Renal pelvis (tissue), 4 donors: ENCODE results near the gene CCNL1. TPM values are rescaled to one million over a fixed set of nuclear protein-coding genes. Genes with fewer than 3 reads are reported as not detected.
A peak's percentile ranks its signal among the peaks of the same experiment; 100 is the strongest.
"Not testable (repeated sequence)": the region's sequence is repeated elsewhere in the genome, so short reads cannot be mapped to it uniquely, and the experiment has no call there.

Experiments
- DNase-seq: peaks from one replicate; pipeline ENCODE4 v3.0.0-alpha.2; 2013
- polyA plus RNA-seq, 3 donors: library from polyadenylated mRNA; unstranded; fragments of 120-200 nt; gene quantifications; one replicate each; pipeline ENCODE4 v1.2.1, GENCODE V29; 2013; ENCODE audit not compliant: insufficient read length in 3 of 3

CCNL1 gene
- polyA plus RNA-seq, 3 donors: 138 to 169 (median 168) TPM

- DNase-seq: peak; percentile 99
Measured at GRCh38 chr3:157174649-157175498, 14.9 kb upstream of the CCNL1 start.

DNA sequence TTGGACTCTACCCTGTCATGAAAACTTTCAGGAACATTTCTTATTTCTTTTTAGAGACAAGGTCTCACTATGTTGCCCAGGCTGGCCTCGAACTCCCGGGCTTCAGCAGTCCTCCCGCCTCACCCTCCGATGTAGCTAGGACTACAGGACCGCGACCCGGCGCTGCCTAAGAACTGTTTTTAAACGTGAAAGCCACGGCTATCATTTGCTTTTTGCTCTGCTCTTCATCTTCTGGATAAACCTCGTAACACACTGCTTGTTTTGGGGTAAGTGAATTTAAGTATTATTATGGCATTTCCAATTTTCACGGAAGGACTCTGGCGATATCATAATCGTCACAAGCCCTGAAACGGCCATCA, 14.3 kb upstream of the CCNL1 start:
- DNase-seq: no peak

GRCh38 chr3:157173343-157173742, 13.4 kb upstream of the CCNL1 start:
- not testable (repeated sequence) for DNase-seq

DNA sequence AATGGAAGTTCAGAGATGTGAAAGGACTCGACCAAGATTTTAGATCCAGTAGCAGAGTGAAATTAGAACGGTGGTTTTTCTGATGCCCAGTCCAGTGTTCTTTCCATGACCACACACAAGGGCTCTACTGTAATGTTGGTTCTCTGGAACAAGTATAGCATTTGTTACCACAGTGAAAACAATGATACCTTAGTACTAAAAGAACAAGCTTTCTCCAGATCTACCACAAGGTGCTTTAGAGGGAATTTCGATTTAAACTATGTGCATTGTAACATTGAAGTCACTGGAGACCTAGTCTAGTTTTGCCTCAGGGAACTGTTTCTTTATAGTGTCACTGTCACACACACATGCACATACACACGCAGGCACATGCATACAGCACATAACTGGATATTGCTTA, 12.8 kb upstream of the CCNL1 start:
- DNase-seq: no peak

- DNase-seq: no peak
Measured at GRCh38 chr3:157170861-157171260, 10.9 kb upstream of the CCNL1 start.

DNA sequence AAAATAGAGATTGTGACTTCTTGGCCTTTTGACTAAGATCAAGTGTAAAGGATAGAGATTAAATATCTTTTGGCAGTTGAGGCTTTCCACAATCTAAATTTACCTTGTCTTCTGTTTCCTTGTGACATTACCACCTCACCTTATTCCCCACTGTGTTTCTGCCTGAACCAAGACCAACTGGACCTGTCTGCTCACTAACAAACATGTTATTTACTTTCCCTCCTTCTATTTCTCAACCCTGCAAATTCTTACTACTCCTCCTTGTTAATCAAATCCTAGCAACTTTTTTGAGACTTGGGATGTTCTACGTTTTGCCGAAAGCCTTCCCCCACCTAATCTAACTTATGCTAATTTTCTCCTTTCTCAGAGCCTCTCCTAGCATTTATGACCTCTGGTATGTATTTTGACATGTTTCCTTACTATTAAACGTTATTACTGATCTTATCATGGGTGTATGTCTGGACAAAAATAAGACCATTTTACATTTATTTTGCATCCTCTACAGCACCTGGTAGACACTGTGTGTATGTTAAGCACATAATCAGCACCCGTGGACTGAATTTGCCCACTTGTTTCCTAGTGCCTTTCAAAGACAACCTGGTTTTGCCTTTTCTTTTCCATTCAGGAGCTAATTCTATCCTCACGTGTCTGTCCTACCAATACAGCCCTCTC, 7.6 kb upstream of the CCNL1 start:
- DNase-seq: no peak

- no peak for DNase-seq
Measured at GRCh38 chr3:157166561-157166960, 6.6 kb upstream of the CCNL1 start.

- no peak for DNase-seq
Measured at GRCh38 chr3:157166115-157166514, 6.2 kb upstream of the CCNL1 start.

DNA sequence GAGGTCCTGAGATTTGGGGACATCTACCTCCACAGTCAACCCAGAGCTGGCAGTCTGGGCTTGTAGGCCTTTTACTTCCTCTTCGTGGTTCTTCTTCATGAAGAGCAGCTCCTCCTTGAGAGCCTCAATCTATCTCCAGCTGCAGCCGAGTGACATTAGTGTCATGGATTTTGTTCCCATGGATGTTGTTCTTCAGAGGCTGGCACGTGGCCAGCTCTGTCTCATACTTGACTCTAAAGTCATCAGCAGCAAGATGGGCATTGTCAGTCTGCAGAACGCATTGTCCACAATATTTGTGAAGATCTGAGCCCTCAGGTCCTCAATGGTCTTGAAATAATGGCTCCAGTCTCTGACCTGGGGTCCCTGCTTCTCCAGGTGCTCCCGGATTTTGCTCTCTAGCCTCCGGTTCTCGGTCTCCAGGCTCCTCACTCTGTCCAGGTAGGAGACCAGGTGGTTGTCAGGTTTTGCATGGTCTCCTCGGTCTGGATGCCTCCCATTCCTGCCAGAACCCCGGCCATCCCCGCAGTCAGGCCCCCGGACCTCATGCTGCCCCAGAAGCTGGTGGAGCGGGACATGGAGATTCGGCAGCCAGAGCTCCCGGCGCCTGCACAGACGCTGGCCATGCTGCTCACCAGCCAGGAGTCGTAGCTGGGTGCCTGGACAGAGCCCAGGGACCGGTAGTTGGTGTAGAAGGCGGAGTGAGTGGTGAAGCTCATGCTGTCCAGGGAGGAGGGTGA, 3.4 kb upstream of the CCNL1 start:
- DNase-seq: no peak

DNA sequence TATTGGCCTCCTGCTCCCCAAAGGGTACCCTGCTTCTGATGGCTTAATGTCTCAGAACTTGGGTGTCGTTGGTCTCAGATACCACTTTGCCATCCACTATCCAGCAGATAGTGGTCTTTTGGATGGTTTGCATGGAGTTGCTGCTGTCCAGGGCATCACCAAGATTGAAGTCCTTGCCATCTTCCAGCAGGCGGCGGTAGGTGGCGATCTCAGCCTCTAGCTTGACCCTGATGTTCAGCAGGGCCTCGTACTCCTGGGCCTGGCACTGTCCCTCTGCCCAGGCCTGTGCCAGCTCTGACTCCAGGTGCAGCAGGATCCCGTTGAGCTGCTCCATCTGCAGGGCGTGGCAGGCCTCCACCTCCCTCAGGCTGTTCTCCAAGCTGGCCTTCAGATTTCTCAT, 2.7 kb upstream of the CCNL1 start:
- not testable (repeated sequence) for DNase-seq

- DNase-seq: peak; percentile 64
Measured at GRCh38 chr3:157160658-157161424, 894 bp upstream of the CCNL1 start.

GRCh38 chr3:157159037-157159761, 748 bp downstream of the CCNL1 start:
- peak; percentile 68 for DNase-seq

- no peak for DNase-seq
Measured at GRCh38 chr3:157157836-157158235, 2.1 kb downstream of the CCNL1 start.

DNA sequence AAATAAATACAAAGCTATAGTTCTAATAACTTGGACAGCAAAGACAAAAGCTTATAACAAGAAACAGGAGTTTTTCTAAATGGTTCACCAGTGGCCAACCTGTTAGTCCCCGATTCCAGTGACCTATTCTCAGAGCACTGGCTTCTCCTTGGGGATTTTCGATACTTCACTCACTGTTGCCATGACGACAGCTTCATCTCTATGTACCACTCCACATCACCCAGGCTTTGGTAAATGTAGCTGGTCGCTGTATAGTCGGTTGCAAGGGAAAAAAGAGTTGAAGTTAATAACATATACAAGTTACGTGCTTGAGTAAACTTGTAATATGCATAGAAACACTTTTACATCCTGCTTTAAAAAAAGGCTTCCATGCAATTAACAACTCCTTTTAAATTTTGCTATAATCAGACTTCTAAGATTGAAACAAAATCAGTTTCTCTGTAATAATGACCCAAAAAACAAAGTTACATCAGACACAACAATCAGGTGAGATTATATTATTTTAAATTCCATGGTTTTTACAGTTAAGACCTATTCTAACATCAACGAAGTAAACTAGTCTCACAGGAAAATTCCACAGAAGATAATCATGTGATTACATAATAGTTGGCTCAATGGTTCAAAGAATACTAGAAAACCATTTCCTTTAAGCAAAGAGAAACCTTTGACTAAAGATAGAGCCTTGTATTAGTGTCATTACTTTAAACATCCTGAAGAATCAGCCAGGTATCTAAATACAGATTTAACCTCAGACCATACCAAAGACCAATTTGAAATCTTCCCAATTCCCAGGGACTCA, 2.9 kb downstream of the CCNL1 start:
- DNase-seq: no peak

DNA sequence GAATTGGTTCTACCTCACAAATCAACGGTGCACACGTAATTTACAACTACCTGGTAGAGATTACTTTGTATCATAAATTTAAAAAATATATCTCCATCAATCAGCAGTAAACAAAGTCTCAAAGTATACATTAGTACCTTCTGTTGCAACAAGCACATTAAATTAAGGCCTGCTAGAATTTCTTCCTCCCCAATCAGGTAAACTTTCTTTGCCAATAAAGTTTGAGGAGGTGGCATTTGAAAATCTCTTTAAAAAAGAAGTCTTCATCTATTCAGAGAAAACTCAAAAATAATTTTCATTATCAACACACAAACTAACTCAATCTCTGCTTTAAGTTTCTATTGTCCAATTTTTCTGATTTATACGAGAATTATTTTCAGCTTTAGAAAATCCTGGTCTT, 4.4 kb downstream of the CCNL1 start:
- DNase-seq: no peak

- no peak for DNase-seq
Measured at GRCh38 chr3:157154563-157155330, 5.2 kb downstream of the CCNL1 start.

GRCh38 chr3:157152930-157153329, 7.0 kb downstream of the CCNL1 start:
- DNase-seq: no peak

DNA sequence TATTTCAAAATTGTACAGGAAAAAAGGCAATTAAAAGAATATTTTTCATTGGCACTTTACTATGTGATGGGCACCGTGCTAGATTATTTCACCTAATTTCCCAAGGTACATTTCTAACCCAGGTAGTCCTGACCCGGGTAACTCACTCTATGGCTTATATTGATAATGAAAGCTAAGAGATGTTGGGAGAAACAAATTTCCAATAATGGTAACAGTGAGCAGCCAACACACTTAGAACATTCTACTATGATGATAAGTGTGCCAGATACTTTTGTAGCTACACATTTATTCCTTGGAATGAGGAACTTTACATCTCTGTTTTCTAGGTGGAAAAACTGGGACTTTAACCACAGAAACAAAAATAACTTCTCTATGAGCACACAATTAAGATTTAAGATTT, 7.5 kb downstream of the CCNL1 start:
- DNase-seq: no peak

- DNase-seq: no peak
Measured at GRCh38 chr3:157151627-157152026, 8.3 kb downstream of the CCNL1 start.

GRCh38 chr3:157151151-157151550, 8.8 kb downstream of the CCNL1 start:
- no peak for DNase-seq
